ENCODE measurements around the gene KRT20. TPM values are rescaled to one million over a fixed set of nuclear protein-coding genes. Genes with fewer than 3 reads are reported as not detected.

The KRT20 gene
- polyA plus RNA-seq, 2 of the 4 experiments (the other 2 are of a cell fraction): 0.28 TPM; not detected in 1

DNA sequence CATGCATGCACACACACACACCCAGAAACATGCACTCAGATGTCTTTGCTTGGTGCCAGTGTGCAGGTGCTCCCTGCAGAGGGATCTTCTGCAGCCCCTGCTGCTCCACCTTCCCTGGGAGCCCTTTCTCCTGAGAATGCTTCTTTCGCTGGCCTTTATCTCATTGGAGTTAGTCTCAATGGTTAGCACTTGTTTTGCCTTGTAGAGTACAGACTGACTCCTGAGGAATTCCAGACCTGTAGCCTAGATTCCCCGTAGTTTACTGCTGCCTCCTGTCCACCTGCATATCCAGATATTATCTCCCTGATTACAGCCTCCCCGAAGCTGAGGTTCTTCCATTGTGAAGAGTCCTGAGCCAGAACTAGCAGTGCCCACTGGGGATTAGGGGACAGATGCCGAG, 14.9 kb downstream of the KRT20 start (continued):
- TF ChIP-seq CHD2 (IDR thresholded peaks at IDR 0.05; ENCODE audit: low read length, partially characterized antibody) (no peak), FOXS1 (CRISPR knock-in tag; IDR thresholded peaks at IDR 0.05) (no peak)

GRCh38 chr17:40866838-40867237, 18.2 kb downstream of the KRT20 start, which contains the start of gene KRT12:
TSS of gene KRT12 (minus strand) at chr17:40867223. CDS start at chr17:40867186, 37 bp downstream.
- TF ChIP-seq FOXS1 (CRISPR knock-in tag; IDR thresholded peaks at IDR 0.05) (no peak), ESRRA (IDR thresholded peaks at IDR 0.05; ENCODE audit: borderline replicate concordance, low read length) (no peak), ZSCAN20 (CRISPR knock-in tag; IDR thresholded peaks at IDR 0.05) (no peak), HDAC2 (IDR thresholded peaks at IDR 0.05) (no peak), CHD4 (IDR thresholded peaks at IDR 0.05; ENCODE audit: borderline replicate concordance) (no peak), HOXA7 (CRISPR knock-in tag; IDR thresholded peaks at IDR 0.05) (no peak), CBX2 (IDR thresholded peaks at IDR 0.05; ENCODE audit: borderline replicate concordance, low read depth) (no peak), NPAS2 (CRISPR knock-in tag; IDR thresholded peaks at IDR 0.05; ENCODE audit: borderline replicate concordance) (no peak), NR3C1 (IDR thresholded peaks at IDR 0.05) (no peak), HOXB5 (CRISPR knock-in tag; IDR thresholded peaks at IDR 0.05) (no peak), CBX8 (IDR thresholded peaks at IDR 0.05) (no peak), EHMT2 (IDR thresholded peaks at IDR 0.05; ENCODE audit: low read depth) (no peak)
- TF ChIP-seq, protein P1, sequence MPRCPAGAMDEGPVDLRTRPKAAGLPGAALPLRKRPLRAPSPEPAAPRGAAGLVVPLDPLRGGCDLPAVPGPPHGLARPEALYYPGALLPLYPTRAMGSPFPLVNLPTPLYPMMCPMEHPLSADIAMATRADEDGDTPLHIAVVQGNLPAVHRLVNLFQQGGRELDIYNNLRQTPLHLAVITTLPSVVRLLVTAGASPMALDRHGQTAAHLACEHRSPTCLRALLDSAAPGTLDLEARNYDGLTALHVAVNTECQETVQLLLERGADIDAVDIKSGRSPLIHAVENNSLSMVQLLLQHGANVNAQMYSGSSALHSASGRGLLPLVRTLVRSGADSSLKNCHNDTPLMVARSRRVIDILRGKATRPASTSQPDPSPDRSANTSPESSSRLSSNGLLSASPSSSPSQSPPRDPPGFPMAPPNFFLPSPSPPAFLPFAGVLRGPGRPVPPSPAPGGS (IDR thresholded peaks at IDR 0.05): no peak
- ChIA-PET POLR2A (interaction anchor here (1.4 kb wide), 1 partner anchor 821 kb away, joined by 4 read pairs; no protein-coding TSS in a partner anchor), CTCF (interaction anchor here (0.9 to 4.0 kb wide), 10 partner anchors 9 to 799 kb away, joined by 3 to 26 read pairs (median 5); partner anchors contain the start of gene KRT20)

DNA sequence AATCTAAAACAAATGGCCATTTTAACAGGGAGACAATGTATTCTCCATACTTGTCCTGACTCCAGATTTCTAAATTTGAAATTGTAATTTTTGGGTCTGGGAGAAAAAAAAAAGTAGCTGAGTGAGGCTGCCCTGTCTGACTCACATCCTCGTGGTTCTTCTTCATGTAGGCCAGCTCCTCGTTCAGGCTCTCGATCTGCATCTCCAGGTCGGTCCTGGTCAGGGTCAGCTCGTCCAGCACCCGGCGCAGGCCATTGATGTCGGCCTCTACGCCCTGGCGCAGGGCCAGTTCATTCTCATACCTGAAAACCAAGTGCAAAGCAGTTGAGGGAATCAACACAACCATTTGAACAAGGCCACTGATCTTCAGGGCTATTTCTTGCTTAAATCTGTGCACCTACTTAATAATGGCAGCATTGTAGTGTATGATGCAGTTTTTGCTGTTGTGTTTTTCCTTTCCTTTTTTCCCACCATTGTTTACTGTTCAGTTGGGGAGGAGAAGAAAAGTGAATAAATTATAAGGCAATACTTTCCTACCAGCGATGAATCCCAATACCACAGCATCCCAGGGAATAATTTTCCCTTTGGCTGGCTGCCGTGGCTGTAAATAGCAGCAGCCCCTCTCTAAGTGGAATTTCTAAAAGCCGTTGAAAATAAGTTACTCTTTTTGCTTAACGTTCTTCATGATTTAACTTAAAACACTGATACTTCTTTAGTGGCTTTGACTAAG, 20.2 kb downstream of the KRT20 start:
- Histone ChIP-seq H3K4me2 (no peak overlapping the region), H3K4me1 (peaks cover 4% of the 10 kb centered on the region; the same call in 2 of the 3 replicates), H3K27ac (peak overlapping the region in 1 of 2 experiments; percentile 14; a peak in 1 of 6 replicates), H3K4me3 (no peak overlapping the region), H3K9me3 (no peaks in the 10 kb centered on the region)
- TF ChIP-seq ZC3H11A (IDR thresholded peaks at IDR 0.05): no peak
- no peak for TF ChIP-seq ZFP36 (IDR thresholded peaks at IDR 0.05; ENCODE audit: borderline replicate concordance, partially characterized antibody)
- TF ChIP-seq RAD21 (conservative IDR thresholded peaks at IDR 0.05 in 1 of 2, IDR thresholded peaks at IDR 0.05 in 1 of 2): no peak
- TF ChIP-seq HOXA7 (CRISPR knock-in tag; IDR thresholded peaks at IDR 0.05): no peak
- TF ChIP-seq FOSL2 (IDR thresholded peaks at IDR 0.05): no peak
- no peak for TF ChIP-seq FOSL2 (CRISPR knock-in tag; IDR thresholded peaks at IDR 0.05)
- TF ChIP-seq KDM5A (IDR thresholded peaks at IDR 0.05): no peak
- TF ChIP-seq PHF8 (IDR thresholded peaks at IDR 0.05; ENCODE audit: borderline replicate concordance, low read depth): no peak
- TF ChIP-seq HOXB13 (CRISPR knock-in tag; IDR thresholded peaks at IDR 0.05; ENCODE audit: low read depth): no peak
- TF ChIP-seq HOXB5 (CRISPR knock-in tag; IDR thresholded peaks at IDR 0.05): no peak
- no peak for TF ChIP-seq MAFK (IDR thresholded peaks at IDR 0.05; ENCODE audit: partially characterized antibody)
- TF ChIP-seq CTCF (IDR thresholded peaks at IDR 0.05): no peak
- TF ChIP-seq MAZ (IDR thresholded peaks at IDR 0.05; ENCODE audit: borderline replicate concordance, low read depth, low read length): no peak
- TF ChIP-seq JUNB (IDR thresholded peaks at IDR 0.05): no peak
- TF ChIP-seq TP53 (CRISPR knock-in tag; IDR thresholded peaks at IDR 0.05): no peak
- TF ChIP-seq JUN (IDR thresholded peaks at IDR 0.05): no peak
- TF ChIP-seq ESRRA (IDR thresholded peaks at IDR 0.05; ENCODE audit: borderline replicate concordance, low read length): no peak
- peak; percentile 28 for FAIRE-seq
- DNase-seq (ENCODE audit: low read depth in 1 of 2, low spot score in 1 of 2): no peak
- CTCF ChIA-PET: interaction anchor here (1.3 to 21.2 kb wide), 8 partner anchors 7 to 798 kb away, joined by 3 to 418 read pairs (median 12); partner anchors contain the start of gene KRT20
- no peak for ATAC-seq
- WGBS (ENCODE audit: missing lambda C conversion rate): 89% methylated on average over 14 of the region's 14 CpGs
- POLR2A ChIA-PET: no interaction called here

More at GRCh38 chr17:40866838-40867237, 18.2 kb downstream of the KRT20 start, which contains the start of gene KRT12:
- Histone ChIP-seq H3K4me3 (no peak within 1 kb of the TSS), H3K27ac (peak within 1 kb of the TSS in 1 of 2 experiments; percentile 15; a peak in 1 of 6 replicates), H3K4me1 (no peaks in the 10 kb centered on the region), H3K9me3 (no peaks in the 10 kb centered on the region), H3K4me2 (no peak within 1 kb of the TSS)
- ATAC-seq (no peak), FAIRE-seq (no peak), DNase-seq (ENCODE audit: low read depth in 1 of 2, low spot score in 1 of 2) (no peak)
- WGBS (ENCODE audit: missing lambda C conversion rate): 93% methylated on average over 8 of the region's 8 CpGs
